Stimulated activated CD4-positive, alpha-beta T cell treated with anti-CD3 and anti-CD28 coated beads, Interleukin-4, amount 100 ng/mL, for 1 hour (primary cell): ENCODE data around the gene LILRA5.
"Not testable (repeated sequence)": the region's sequence is repeated elsewhere in the genome, so short reads cannot be mapped to it uniquely, and the experiment has no call there.

Experiments used
- DNase-seq: peaks from one replicate; pipeline ENCODE4 v3.0.0-alpha.2; 2020

The LILRA5 gene

DNA sequence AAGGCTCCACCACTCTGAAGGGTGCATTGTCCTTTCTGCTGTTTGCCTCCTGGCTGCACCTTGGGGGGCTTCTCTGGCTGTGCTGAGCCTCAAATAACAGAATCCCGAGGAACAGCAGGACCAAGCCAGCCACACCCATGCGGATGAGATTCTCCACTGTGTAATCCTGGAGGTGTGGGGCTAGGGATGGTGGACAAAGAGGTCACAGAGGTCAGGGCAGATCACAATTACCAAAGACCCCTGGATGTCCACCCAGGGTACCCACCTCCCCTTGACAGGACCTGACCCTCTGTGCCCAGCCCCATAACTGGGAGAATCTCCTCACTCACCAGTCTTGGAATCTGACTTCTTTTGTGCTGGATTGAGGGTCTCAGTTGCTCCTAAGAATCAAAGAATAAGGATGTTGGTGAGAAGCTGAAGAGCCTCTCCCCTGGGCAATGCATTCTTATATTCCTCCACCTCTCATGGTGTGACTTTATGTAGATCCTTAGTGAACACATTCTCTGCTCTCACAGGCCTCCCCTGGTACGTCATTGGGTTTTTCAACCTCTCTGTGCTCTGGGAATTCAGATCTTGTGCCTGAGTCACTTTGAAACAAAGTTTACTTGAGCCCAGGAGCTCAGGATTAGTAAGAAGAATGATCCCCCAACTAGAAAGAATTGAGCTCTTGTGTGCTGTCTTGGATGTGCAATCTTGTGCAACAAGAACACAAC, 20.8 kb upstream of the LILRA5 start:
- DNase-seq = no peak

GRCh38 chr19:54332149-54332548, 19.2 kb upstream of the LILRA5 start:
- DNase-seq = no peak

- no peak for DNase-seq
Observed at GRCh38 chr19:54331626-54332025, 18.7 kb upstream of the LILRA5 start.

DNA sequence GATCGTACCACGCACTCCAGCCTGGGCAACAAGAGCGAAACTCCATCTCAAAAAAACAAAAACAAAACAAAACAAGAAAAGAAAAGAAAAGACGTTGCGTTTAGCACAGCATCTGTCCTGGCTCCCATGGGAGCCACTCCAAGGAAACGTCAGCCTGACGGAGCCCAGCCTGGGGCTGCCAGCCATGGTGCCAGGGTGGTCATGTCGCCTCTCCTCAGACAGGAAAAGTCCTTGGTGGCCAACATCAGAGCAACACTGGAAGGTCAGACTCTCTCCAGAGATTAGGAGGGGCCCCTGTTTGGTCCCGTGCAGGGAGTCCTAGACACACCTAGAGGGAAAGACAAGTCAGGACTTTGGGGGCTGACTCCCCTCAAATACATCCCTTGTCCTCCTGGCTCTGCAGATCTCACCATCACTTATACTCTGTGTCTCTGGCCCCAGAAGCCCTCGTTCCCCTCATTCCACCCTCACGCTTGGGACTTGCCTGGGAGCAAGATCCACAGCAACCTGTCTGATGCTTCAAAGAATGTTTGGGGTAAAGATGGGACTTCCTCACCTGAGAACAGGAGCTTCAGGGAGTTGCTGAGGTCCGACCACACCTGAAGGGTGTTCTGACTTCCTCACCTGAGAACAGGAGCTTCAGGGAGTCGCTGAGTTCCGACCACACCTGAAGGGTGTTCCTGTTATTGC, 16.7 kb upstream of the LILRA5 start:
- DNase-seq = no peak

GRCh38 chr19:54328781-54329180, 15.8 kb upstream of the LILRA5 start:
- DNase-seq = not testable (repeated sequence)

GRCh38 chr19:54325631-54326030, 12.7 kb upstream of the LILRA5 start:
- no peak for DNase-seq

DNA sequence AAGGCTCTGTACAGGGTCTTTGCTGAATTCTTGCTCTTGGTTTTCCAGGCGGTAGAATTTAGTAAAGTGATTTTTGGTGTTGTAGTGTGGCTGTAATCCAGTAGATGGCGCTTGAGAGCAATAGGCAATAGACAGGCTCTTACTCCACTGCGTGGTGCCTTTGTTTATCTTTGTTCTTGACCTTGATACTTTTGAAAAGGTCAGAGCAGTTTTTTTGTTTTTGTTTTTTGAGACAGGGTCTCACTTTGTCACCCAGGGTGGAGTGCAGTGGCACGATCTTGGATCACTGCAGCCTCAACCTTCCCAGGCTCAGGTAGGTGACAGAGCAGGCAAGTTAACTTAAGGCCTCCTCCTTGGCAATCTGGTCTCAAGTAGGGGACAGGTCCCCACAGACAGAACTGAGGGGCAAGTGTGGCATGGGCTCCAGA, 12.2 kb upstream of the LILRA5 start:
- peak; percentile 13 for DNase-seq

DNA sequence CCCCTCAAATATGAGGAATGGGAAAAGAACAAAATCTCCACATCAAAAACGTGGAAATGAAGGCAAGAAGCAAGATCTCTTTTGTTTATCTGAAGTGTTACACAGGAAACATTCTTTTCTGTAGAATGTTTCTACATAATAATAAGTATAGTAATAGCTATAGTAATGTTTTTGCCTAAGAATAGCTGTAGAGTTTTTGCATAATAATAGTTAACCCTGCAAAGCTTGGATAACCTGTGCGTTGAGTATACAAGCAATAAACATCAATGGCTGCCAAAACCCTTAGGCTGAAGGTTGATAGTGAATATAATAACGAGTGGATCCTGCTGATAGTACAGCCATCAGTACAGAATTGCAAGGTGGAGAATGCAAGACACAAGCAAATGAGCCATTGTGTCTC, 11.1 kb upstream of the LILRA5 start:
- DNase-seq = no peak

GRCh38 chr19:54322934-54323333, 10.0 kb upstream of the LILRA5 start:
- not testable (repeated sequence) for DNase-seq

DNA sequence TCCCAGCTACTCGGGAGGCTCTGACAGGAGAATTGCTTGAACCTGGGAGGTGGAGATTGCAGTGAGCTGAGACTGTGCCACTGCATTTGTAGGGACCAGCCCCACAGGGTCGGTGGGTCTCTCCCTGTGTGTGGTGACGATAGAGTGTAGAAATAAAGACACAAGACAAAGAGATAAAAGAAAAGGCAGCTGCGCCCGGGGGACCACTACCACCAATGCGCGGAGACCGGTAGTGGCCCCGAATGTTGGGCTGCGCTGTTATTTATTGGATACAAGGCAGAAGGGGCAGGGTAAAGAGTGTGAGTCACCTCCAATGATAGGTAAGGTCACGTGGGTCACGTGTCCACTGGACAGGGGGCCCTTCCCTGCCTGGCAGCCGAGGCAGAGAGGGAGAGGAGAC, 9.3 kb upstream of the LILRA5 start:
- DNase-seq = not testable (repeated sequence)

GRCh38 chr19:54319892-54320670, 7.1 kb upstream of the LILRA5 start:
- DNase-seq = no peak

DNA sequence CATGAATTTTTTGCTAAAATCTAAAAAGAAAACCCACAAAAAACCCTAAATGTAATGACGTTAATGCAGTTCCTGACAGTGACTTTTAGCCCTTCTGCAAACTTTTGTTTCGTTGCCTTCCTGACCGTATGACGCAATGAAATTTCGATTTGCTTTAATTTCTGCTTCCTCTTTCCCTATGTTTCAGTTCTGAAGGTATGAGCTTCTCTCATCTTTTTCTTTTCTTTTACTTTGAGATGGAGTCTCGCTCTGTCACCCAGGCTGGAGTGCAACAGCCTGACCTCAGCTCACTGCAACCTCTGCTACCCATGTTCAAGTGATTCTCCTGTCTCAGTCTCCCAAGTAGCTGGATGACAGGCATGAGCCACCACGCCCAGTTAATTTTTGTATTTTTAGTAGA, 6.1 kb upstream of the LILRA5 start:
- no peak for DNase-seq

GRCh38 chr19:54317965-54318240, 4.9 kb upstream of the LILRA5 start:
- DNase-seq = no peak

- no peak for DNase-seq
Observed at GRCh38 chr19:54317108-54317964, 4.4 kb upstream of the LILRA5 start.

- no peak for DNase-seq
Observed at GRCh38 chr19:54316746-54317107, 3.8 kb upstream of the LILRA5 start.

DNA sequence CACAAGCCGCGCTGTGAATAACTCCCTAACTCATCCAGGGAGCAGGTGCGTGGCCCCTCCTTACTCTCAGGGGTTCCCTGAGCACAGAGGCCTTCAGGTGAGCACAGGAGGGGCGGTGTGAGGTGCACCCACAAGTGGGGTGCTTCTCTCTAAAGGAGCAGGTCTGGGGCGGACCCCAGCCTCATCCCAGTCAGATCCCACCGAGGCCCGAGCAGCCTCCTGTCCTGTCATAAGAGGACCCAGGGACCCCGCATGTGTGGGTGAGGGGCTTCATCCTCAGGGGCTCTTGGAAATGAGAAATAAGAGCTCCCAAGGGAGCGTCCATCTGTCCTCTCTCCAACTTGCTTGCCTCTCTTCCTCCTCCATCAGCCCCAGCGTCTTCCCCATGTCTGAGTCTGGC, 3.0 kb upstream of the LILRA5 start:
- DNase-seq = no peak

GRCh38 chr19:54312011-54312410, 955 bp downstream of the LILRA5 start:
- DNase-seq = no peak

DNA sequence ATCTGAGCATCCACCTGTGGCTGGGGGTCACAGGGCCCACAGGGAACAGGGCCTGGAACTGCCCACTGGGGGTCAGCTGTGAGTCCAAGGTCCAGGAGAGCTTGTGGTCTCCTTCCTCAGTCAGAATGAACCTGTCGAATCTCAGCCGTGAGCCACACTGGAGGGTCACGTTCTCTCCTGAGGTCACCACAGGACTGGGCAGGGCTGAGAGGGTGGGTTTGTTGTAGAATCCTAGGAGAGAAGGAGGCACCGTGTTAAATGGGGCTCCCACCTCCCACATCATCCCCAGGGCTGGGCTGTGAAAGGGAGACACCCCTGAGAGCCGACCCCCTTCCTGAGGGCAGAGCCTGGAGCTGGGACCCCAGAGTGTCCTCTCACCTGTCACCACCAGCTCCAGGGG, 1.5 kb downstream of the LILRA5 start:
- no peak for DNase-seq

DNA sequence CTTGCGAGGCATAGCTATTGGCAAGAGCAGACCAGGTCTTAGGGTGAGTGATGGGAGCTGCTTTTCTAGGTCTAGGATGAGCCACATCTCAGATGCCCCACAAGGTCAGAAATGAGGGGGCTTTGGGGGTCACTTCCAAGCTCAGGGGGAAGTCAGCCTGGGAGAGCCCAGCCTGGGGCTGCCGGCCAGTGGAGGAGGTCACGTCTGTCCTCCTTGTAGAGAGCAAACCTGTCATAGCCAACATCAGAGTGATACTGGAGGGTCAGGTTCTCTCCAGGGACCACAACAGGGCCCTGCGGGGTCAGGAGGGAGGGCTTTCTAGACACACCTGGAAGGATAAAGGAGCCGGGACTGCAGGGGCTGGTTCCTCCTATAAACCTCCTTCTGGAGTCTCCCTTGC, 2.4 kb downstream of the LILRA5 start:
- DNase-seq = no peak

GRCh38 chr19:54309811-54310210, 3.2 kb downstream of the LILRA5 start:
- DNase-seq = no peak

- no peak for DNase-seq
Observed at GRCh38 chr19:54307389-54308020, 5.5 kb downstream of the LILRA5 start.

DNA sequence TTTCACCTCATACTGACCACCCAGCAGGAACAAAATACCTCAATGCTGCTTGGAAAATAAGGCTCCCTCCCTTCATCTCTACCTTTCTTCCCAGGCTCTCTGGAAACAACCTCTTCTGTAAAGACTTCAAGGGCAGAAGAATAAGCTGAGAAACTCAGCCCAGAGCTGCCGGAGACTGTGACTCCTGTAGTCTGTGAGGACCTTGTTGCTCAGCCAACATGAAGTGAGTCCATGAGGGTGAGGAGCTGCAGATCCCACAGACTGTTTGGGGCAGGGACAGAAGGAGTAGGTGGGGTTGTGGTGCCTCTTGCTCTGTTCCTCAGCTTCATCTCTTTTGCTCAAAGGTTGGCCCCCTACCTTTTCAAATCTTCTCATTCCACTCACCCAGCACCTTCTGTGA, 7.8 kb downstream of the LILRA5 start:
- DNase-seq = no peak

GRCh38 chr19:54302257-54302656, 10.7 kb downstream of the LILRA5 start:
- no peak for DNase-seq
